DMS114 treated with DMSO at 0.1 percent for 48 hours (cell line): ENCODE measurements around the gene TLR5.
"Not testable (repeated sequence)": the region's sequence is repeated elsewhere in the genome, so short reads cannot be mapped to it uniquely, and the experiment has no call there.

Experiments used
- DNase-seq: peaks from one replicate; lab custom pipeline; 2025; ENCODE audit not compliant: unreplicated experiment; lab: John Stamatoyannopoulos, UW

The TLR5 gene, protein sequence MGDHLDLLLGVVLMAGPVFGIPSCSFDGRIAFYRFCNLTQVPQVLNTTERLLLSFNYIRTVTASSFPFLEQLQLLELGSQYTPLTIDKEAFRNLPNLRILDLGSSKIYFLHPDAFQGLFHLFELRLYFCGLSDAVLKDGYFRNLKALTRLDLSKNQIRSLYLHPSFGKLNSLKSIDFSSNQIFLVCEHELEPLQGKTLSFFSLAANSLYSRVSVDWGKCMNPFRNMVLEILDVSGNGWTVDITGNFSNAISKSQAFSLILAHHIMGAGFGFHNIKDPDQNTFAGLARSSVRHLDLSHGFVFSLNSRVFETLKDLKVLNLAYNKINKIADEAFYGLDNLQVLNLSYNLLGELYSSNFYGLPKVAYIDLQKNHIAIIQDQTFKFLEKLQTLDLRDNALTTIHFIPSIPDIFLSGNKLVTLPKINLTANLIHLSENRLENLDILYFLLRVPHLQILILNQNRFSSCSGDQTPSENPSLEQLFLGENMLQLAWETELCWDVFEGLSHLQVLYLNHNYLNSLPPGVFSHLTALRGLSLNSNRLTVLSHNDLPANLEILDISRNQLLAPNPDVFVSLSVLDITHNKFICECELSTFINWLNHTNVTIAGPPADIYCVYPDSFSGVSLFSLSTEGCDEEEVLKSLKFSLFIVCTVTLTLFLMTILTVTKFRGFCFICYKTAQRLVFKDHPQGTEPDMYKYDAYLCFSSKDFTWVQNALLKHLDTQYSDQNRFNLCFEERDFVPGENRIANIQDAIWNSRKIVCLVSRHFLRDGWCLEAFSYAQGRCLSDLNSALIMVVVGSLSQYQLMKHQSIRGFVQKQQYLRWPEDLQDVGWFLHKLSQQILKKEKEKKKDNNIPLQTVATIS

DNA sequence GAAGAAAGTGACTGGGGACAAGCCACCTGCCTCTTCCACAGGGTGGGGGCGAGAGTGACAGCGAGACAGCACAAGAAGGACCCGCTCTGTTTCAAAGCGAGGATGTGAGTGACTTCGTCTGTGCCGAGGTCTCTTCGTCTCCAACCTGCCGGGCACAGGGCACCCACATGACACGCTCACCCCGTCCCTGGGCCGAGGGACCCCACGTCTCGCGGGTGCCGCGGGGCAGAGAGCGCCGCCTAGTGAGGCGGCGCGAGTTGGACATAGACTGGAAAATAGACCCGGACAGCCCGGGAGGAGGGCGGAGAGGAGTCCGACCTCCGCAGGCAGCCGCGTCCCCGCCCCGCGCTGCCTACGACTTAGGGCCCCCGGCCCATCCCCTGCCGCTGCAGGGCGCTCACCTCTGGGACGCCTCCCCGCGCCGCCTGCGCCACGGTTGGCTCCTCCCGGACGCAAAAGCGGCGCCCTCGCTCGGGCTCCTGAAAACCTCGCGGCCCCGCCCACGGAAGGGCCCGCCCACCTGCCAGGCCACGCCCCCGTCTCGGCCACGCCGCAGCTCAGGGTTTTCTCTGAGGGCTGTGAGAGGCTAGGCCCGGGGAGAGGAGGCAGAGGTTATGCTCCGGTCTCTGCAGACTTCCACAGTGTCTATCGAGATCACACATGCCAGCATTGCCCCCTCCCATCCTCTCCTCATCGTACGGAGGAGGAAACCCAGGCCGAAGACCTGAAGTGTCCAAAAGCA, at the start of gene TLR5:
Gene TLR5 (minus strand): TSS at position 454 of the 742 bp plus-strand sequence. CDS start 30,217 bp downstream, outside the sequence.
- DNase-seq: peak; percentile 59

DNA sequence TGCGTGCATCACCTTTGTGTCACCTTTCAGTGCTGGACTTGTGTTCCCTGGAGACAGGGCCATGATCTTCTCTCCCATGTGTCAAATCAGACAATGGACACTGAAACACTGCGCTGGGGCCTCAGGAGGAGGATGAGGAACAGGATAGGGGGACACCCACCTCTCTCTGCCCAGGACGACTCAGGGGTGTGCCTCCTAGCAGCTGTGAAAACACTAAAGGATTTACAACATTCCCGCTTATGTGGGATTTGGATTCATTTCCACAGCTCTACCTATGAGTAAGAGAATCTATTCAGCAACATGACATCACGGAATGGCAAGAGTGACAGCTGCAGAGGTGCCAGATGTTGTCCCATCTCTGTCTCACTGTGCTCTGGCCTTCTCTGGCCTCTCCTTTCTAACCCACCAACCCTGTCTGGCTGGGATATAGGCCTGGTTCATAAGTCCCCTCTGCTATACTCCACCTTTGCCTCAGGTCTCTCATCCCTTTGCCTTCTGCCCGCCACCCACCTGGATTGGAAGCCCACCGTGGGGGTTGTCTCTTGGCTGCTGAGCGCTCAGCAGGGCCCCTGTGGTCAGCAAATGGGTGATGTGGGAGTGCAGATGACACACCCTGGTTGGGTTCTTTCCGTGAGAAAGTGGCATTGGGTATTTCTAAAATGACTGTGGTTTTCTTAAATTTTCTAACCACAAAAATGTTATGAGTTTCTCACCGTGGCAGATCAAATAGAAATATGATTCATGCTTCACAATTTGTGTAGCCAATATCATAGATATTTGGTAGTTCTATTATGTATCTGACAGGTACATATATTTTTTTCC, 47.1 kb upstream of the TLR5 start:
- no peak for DNase-seq

DNA sequence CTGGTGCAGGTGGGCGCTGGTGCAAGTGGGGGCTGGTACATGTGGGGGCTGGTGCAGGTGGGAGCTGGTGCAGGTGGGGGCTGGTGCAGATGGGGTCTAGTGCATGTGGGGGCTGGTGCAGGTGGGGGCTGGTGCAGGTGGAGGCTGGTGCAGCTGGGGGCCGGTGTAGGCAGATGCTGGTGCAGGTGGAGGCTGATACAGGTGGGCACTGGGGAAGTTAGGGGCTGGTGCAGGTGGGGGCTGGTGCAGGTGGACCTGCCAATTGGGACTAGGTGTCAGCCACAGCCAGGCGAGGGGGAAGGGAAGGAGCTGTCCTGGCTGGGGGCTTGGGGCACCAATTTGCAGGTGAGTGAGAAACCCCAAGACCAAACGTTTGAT, 46.5 kb upstream of the TLR5 start:
- DNase-seq: no peak

DNA sequence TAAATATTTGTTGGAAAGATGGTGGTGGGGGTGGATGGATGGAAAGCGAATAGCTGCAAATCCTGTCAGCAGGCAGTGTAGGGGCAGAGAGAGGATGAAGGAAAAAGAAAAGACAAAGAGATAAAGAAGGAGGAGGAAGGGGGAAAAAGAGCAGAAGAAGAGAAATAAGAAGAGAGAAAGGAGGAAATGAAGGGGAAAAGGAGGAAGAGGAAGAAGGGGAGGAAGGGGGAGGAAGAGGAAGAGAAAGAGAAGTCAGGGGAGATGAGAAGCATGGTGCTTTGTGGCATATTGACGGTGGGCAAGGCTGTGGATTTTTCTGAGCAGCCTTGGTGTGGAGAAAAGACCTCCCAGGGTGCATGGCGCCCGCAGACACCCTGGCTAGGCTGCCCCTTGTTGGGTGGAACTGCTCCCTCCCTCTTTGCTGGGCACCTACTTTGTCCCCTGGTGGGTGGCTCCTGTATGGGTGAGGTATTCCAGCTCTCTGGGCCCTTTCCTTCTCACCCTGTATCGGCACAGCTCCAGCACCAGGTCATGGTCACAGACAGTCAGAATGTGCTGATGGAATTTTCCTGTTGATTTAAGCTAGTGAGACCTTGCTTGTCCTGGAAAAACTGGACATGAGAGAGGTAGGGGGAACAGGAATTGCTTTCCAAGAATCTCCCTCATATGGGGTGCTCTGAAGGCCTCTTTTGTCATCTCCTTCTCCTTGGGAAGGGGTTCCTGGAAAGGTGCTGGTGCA, 45.7 kb upstream of the TLR5 start:
- no peak for DNase-seq

DNA sequence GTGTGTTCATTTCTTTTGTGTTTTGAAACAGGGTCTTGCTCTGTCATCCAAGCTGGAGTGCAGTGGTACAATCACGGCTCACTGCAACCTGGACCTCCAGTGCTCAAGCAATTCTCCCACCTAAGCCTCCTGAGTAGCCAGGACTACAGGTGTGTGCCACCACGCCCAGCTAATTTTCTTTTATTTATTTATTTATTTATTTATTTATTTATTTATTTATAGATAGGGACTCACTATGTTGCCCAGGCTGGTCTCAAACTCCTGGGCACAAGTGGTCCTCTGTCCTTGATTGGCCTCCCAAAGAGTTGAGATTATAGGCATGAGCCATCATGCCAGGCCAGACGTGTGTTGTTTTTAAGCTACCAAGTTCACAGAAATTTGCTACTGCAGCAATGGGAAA, 43.8 kb upstream of the TLR5 start:
- no peak for DNase-seq

DNA sequence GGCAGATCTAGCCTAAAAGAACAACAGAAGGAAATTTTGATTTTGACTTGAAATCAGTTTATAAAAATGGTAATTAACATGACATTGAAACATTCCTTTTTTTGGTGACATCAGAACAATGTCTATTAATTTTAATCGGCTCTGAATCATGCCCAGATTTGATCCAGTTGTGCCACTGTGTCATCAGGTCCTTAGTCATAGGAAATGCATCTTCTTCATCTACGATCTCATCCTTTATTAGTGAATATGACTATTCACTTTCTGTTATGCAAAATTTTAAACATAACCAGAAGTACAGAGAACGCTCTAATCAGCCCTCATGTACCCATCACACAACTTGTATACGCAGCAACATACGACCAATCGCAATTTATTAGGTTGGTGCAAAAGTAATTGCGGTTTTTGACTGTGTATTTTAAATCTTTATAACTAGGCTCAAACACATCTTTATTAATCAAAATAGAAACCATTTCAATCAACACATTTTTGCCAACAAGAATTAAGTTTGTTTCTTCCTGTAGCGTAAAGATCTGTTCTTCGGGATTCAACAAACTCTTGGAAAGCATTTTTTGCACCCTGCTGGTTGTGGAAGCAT, 40.3 kb upstream of the TLR5 start:
- no peak for DNase-seq

DNA sequence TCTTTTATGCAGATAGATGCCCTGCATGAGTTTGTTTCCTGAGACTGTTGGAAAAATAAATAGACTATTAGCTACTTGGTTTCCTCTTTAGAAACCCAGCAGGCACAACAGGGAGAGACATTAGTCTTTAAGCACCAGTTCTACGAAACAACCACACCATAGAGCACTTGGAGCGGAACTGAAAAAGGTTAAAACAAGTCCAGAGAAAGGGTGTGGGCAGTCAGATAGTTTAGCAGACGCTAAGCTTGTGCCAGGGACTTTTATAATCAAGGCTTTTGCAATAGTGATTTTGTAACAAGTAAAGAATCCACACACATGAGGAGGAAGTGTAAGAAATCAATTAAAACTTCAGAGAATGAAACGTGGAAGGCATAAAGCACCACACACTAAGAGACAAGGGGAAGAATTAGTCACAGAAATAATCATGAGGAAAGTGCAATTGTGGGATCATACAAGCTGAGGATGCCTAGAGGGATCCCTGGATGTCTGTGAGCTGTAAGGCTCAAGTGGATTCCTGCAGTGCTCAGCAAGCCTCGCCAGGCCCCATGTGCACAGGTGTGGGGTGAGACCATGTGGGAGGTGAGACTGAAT, 37.8 kb upstream of the TLR5 start:
- no peak for DNase-seq

DNA sequence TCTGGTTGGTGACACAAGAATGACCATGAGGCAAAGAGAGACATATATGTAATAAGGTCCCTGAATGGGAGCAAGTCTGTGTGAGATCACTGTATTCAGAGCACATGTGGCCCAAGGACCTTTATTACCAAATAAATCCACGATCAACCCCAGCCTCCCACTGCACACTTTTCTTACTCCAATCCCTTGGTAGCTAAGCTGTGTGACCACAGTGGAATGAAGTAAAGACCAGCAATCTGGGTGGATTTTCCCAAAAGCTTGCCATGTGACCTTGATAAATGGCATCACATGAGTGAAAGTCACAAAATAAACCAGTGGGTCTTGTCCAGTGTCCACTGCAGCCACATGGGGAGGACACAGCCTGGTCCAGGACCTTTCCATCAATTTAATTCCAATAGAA, 36.7 kb upstream of the TLR5 start:
- no peak for DNase-seq

DNA sequence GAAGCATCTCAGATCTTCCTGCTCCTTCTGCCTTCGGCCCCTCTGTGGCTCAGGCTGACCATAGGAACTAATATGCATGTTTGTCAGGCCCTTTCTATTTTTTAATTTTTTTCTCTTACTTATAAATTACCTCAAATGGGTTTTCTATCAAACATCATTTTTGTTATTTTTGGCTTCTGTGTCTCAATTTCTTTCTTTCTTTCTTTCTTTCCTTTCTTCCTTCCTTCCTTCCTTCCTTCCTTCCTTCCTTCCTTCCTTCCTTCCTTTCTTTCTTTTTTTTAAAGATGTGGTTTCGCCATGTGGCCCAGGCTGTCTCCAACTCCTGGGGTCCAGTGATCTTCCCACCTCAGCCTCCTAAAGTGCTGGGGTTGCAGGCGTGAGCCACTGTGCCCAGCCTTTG, 36.2 kb upstream of the TLR5 start:
- DNase-seq: no peak

DNA sequence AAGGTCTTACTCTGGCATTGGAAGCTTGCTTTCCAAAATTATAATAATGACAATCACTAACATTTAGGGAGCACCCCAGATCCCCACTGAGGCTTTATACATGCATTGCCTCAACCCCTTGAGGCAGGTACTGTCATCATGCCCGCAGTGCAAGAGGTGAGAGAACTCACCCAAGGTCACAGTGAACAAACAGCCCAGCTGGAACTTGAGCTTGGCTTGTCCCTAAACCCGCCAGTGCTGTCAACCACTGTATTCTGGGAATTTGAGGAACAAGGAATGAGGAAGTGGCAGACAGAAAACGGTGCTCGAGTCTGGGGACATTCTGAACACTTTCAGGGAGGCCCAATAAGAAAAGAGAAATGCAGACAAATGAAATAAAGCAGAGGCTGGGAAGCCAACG, 34.6 kb upstream of the TLR5 start:
- no peak for DNase-seq

DNA sequence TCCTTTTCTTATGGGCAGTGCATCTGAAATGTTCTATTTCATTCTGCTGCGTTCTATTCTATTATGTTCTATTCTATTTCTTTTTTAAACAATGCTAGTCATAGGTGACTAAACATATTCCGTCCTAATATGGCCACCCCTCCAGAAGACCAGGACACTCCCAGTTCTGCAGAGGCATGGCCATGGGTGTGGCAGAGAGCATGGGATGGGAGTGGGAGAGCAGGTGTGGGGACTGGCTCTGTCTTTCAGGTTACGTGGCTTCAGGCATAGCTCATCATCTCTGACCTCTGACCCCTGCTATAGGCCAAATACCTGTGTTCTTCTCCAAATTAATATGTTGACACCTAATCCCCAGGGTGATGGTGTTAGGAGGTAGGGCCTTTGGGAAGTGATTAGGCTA, 33.4 kb upstream of the TLR5 start:
- no peak for DNase-seq

DNA sequence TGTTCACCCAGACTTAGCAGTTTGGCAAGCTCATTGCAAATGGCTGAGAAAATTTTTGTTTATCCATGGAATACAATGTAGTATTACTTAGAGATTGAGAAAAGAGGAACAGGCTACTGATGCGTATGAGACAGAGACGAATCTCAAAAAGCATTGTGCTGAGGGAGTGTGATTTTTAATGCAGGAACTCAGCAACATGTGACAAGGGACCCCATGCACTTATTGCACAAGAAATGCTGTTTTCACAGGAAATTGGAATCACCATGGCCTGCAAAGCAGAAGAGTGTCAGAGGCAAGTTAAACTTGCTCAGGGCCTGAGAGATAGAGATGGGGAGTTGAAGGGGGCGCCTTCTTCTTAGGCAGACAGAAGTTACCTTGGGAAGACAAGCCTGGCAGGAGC, 32.6 kb upstream of the TLR5 start:
- no peak for DNase-seq

DNA sequence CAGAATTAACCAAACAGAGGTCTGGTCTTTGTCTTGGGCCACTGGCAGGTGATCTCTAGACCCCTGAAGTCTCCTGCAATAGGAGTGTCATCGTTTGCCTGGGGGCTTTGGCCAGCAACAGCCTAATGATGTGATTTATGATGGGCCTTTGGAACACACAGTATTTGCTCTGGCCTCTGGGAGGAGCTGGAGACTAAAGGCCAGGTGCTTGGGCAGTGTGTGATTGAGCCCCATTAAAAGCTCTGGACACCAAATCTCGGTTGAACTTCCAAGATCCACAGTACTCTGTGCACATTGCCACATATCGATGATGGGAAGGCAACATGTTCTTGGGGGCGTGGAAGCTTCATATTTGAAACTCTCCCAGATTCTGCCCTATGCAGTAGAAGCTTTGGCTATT, 32.0 kb upstream of the TLR5 start:
- no peak for DNase-seq

DNA sequence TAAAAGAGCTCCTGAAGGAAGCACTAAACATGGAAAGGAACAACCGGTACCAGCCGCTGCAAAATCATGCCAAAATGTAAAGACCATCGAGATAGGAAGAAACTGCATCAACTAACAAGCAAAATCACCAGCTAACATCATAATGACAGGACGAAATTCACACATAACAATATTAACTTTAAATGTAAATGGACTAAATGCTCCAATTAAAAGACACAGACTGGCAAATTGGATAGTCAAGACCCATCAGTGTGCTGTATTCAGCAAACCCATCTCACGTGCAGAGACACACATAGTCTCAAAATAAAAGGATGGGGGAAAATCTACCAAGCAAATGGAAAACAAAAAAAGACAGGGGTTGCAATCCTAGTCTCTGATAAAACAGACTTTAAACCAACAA, 26.4 kb upstream of the TLR5 start:
- DNase-seq: not testable (repeated sequence)

DNA sequence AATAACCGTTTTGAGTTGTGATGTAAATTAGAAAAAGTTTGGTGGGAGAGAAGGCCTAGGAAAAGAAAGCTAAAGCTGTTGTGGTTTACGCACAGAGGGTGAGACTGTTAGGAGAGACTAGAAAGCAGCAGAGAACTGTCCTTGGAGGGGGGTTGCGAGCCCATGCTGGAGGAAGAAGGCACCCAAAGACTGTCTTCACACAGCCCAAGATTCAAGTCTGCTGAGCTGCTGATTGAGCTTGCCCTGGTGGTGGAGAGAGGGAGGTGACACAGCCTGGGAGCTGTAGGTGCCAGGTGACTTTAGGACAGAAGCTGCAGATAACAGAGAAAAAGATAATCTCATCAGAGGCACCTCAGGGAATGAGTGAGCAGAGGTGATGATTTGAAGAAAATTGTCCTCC, 18.3 kb upstream of the TLR5 start:
- DNase-seq: no peak

DNA sequence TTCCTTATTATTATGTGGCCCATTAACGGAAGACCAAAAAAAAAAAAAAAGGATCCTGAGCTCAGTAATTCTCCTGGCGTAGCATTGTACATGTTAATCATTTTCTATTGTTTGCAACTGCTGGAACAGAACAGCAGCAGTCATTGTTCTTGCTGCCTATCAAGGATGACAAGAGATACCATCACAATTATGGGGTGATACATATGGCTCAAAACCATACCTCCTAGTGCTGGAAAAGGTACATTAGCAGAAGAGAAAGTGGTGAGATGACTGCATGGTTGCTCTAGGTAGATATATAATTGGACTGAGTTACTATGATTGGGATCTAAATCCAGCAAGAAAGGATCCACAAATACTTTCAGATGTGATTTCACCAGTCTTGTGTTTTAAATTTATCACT, 13.3 kb upstream of the TLR5 start:
- no peak for DNase-seq

DNA sequence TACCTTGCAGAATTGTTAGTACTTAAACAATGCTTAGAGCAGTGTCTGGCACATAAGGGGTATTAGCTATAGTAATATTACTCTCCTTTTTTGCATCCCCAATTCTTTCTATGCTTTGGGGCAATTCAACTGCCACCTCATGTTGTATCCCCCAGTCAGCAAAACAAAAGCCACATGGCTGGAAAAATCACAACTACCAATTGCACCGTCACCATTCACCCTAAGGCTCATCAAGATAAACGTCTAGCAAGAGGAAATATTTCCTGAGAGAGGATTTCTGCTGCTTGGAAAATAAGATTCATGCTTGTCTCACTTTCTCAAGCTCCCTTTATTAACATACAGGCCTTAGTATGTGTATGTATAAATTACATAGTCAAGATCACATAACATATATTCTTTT, 12.1 kb upstream of the TLR5 start:
- no peak for DNase-seq

DNA sequence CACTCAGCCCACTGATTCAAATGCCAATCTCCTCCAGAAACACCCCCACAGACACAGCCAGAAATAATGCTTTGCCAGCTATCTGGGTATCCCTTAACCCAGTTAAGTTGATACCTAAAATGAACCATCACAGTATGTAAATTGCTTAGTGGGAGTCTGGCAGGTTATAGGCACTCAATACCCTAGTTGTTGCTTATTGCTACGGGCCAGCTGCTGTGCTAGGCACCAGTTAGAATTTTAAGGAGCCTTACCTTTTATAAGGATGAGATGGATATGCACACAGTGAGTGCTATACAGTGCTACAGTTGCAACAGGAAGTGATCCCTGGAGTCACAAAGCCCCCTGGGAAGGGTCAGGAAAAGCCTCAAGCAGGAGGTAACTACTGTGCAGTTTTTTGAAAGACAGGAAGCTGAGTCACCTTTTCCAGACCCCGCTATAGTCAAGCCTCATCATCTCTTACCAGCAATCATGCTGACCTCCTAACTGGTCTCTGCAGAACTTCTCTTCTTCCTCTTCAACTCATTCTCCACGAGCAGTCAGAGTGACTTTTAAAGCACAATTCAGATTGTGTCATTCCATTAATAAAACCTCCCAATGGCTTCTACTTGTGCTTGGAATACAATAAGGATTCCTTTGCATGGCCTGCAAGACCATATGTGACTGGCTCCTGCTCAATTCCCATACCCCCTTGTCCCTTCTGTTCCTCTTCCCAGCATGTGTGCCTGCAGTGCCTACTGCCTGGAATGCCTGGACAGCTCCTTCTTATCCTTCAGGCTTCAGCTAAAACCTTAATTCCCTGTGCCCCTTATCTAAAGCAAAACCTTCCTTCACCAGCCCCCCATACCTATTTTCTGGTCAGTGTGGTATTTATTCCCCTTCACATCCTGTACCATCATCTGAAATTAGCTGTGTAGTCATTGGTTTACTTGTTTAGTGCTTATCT, 10.4 kb upstream of the TLR5 start:
- DNase-seq: no peak
